Endothelial cell of umbilical vein (primary cell): ENCODE results near the gene C12orf42.

Source experiments
- CTCF ChIP-seq, 2 donors: IDR thresholded peaks; 1 replicate in 1 of 2; 2 replicates in 1 of 2; pipeline ENCODE4 v1.5.1; 2011; ENCODE audit warnings: low read length in 2 of 2, mild to moderate bottlenecking in 2 of 2, moderate library complexity in 2 of 2, control low read depth in 1 of 2, inconsistent platforms in 1 of 2, low read depth in 1 of 2; ENCODE audit not compliant: insufficient read depth in 1 of 2; ENCODE audit errors: extremely low read depth in 1 of 2
- TF ChIP-seq, protein P1 (sequence below): IDR thresholded peaks from 2 replicates; pipeline ENCODE4 v1.6.1; 2011; ENCODE audit not compliant: insufficient read depth, insufficient read length

DNA sequence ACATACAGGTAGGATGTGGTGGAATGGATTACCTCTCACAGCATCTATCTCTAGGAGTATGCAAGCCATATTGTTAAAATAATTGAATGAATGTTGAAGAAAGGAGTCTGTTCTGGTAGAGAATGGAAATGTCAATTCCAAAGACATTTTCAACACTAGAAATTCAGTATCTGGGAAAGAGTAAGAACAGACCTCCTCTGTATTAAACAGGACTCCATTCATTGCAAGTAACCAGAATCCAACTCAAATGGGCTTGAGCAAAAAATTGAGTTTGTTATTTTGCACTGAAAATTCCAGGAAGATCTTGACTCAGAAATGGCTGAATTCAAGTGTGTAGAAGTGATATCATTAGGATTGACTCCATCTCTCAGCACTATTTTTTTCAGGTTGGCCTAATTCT is 168.1 kb downstream of the C12orf42 start:
- TF ChIP-seq CTCF (IDR thresholded peaks at IDR 0.05; ENCODE audit: extremely low read depth in 1 of 2, insufficient read depth in 1 of 2, low read depth in 1 of 2, low read length in 2 of 2), result no peak
- TF ChIP-seq, protein P1, sequence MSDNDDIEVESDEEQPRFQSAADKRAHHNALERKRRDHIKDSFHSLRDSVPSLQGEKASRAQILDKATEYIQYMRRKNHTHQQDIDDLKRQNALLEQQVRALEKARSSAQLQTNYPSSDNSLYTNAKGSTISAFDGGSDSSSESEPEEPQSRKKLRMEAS, result no peak
